Lower lobe of right lung (tissue), 2 donors: ENCODE results near the gene DLK1. TPM values are rescaled to one million over a fixed set of nuclear protein-coding genes. Genes with fewer than 3 reads are reported as not detected.

Source experiments
- ATAC-seq, 2 donors: fragments of 200-7000 bp; cut with Tn5 transposase; one replicate each; pipeline ENCODE4 v1.9.1; 2020 to 2022; ENCODE audit warnings: mild to moderate bottlenecking in 2 of 2, moderate library complexity in 2 of 2
- DNase-seq: peaks from one replicate; pipeline ENCODE4 v3.0.0-alpha.2; 2020
- H3K27ac ChIP-seq: fragments of 200-600 bp; one replicate; pipeline ENCODE4 v1.8.0; 2022
- H3K27me3 ChIP-seq: fragments of 200-600 bp; one replicate; pipeline ENCODE4 v1.8.0; 2022; ENCODE audit warnings: low read depth
- H3K36me3 ChIP-seq: fragments of 200-600 bp; one replicate; pipeline ENCODE4 v1.8.0; 2022; ENCODE audit warnings: mild to moderate bottlenecking
- H3K4me1 ChIP-seq: fragments of 200-600 bp; one replicate; pipeline ENCODE4 v1.8.0; 2022
- H3K4me3 ChIP-seq: fragments of 200-600 bp; one replicate; pipeline ENCODE4 v1.8.0; 2022; ENCODE audit warnings: mild to moderate bottlenecking
- H3K9me3 ChIP-seq: fragments of 200-600 bp; one replicate; pipeline ENCODE4 v1.8.0; 2022
- CTCF ChIP-seq: fragments of 200-600 bp; IDR thresholded peaks from one replicate; pipeline ENCODE4 v1.8.0; 2022; ENCODE audit warnings: antibody characterized with exemption, mild to moderate bottlenecking
- intact Hi-C: fragments of 100-400 bp; cut with DNase I; formaldehyde crosslinking; loops from one replicate; pipeline ENCODE4 v1.11.0; 2022
- total RNA-seq: library from RNA; stranded (reverse); fragmentation: NEBNext Ultra II Directional; extraction: Animal tissue kit (Norgen Biotek cat#: 25700); gene quantifications from one replicate; pipeline ENCODE4 v1.2.1, GENCODE V29; 2021
- donor health status: DM: no; HTN: yes; CAD: no; lungs with severe emphysema.

The DLK1 gene
- total RNA-seq, 1 donor from 2014 or later, result not detected

- Histone ChIP-seq H3K27ac (no peak overlapping the region), H3K4me1 (peaks cover 8% of the 10 kb centered on the region), H3K27me3 (no peaks in the 10 kb centered on the region), H3K9me3 (no peaks in the 10 kb centered on the region), H3K36me3 (no peaks in the 10 kb centered on the region), H3K4me3 (no peak overlapping the region)
- ATAC-seq (no peak), DNase-seq (no peak)
- TF ChIP-seq CTCF, result no peak
- intact Hi-C loops, result no loop called here
Measured at GRCh38 chr14:100684154-100684553, 42.5 kb upstream of the DLK1 start.

- Histone ChIP-seq H3K27me3 (no peaks in the 10 kb centered on the region), H3K27ac (no peak overlapping the region), H3K4me1 (peaks cover 8% of the 10 kb centered on the region), H3K9me3 (no peaks in the 10 kb centered on the region), H3K4me3 (no peak overlapping the region), H3K36me3 (no peaks in the 10 kb centered on the region)
- DNase-seq (no peak), ATAC-seq (no peak)
- no peak for TF ChIP-seq CTCF
- intact Hi-C loops, result no loop called here
Measured at GRCh38 chr14:100684961-100685360, 41.7 kb upstream of the DLK1 start.

DNA sequence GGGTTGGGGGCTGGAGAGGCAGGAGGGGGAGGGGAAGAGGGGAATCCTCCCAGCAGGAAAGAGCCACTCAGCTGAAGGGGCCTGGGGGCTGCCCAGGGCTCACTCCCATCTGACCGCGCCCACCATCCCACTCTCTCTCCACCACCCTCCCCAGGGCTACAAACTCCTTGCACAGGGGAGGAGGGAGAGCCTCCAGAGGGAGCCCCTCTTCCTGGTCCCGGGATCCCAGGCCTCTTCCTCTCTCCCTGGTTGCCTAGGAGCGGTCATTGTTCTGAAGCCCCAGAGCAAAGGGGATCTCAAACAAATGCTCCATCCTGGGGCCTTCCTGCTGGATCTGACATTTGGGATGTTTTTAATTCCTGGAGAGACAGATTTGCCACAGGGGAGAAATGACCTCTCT, 39.8 kb upstream of the DLK1 start:
- no peaks in the 10 kb centered on the region for H3K36me3 ChIP-seq
- no peaks in the 10 kb centered on the region for H3K27me3 ChIP-seq
- H3K4me3 ChIP-seq, result no peak overlapping the region
- DNase-seq (no peak), ATAC-seq (no peak)
- intact Hi-C loops, result no loop called here
- H3K9me3 ChIP-seq, result no peaks in the 10 kb centered on the region
- TF ChIP-seq CTCF, result no peak
- H3K27ac ChIP-seq, result no peak overlapping the region
- H3K4me1 ChIP-seq, result no peaks in the 10 kb centered on the region

GRCh38 chr14:100687386-100687785, 39.3 kb upstream of the DLK1 start:
- no peak for ATAC-seq
- no peak overlapping the region for H3K27ac ChIP-seq
- no peaks in the 10 kb centered on the region for H3K4me1 ChIP-seq
- H3K4me3 ChIP-seq, result no peak overlapping the region
- H3K9me3 ChIP-seq, result no peaks in the 10 kb centered on the region
- no peaks in the 10 kb centered on the region for H3K27me3 ChIP-seq
- intact Hi-C loops, result no loop called here
- no peak for TF ChIP-seq CTCF
- no peaks in the 10 kb centered on the region for H3K36me3 ChIP-seq
- DNase-seq, result no peak

DNA sequence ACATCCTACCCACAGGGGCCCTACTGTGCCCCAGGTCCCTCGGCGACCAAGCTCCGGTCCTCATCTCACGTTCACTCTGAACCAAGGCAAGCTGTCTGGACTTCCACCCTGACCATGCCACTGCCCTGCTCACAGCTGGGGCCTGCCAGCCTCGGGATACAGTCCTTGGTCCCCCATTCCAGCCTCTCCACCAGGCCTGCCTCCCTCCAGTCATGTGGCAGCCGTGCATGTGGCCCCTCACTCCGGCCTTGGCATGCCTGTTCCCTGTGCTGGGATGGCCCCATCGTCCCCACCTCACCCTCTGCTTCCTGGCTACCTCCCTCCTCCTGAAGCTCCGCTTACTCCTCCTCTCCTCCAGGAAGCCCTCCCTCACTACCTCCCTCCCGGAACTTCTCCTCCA, 38.6 kb upstream of the DLK1 start:
- Histone ChIP-seq H3K27ac (no peak overlapping the region), H3K9me3 (no peaks in the 10 kb centered on the region), H3K27me3 (peaks cover 7% of the 10 kb centered on the region), H3K4me3 (no peak overlapping the region), H3K4me1 (no peaks in the 10 kb centered on the region), H3K36me3 (no peaks in the 10 kb centered on the region)
- DNase-seq, result no peak
- ATAC-seq, result no peak
- TF ChIP-seq CTCF, result no peak
- intact Hi-C loops, result no loop called here
